ENCODE measurements around the gene SLC27A4.

The SLC27A4 gene

GRCh38 chr9:128298535-128299482 is 41.5 kb upstream of the SLC27A4 start:
- no peak overlapping the region for H3K4me3 ChIP-seq (replicated peaks; ENCODE audit: low read depth, low read length)
- TF ChIP-seq CTCF (IDR thresholded peaks at IDR 0.05; ENCODE audit: low read length, missing control alignments): no peak
- no peak for DNase-seq (ENCODE audit: low read depth)

- DNase-seq (ENCODE audit: low read depth): no peak
- TF ChIP-seq CTCF (IDR thresholded peaks at IDR 0.05; ENCODE audit: low read length, missing control alignments): no peak
- no peak overlapping the region for H3K4me3 ChIP-seq (replicated peaks; ENCODE audit: low read depth, low read length)
Observed at GRCh38 chr9:128304136-128304970, 36.0 kb upstream of the SLC27A4 start.

- no peak for DNase-seq (ENCODE audit: low read depth)
- H3K4me3 ChIP-seq (replicated peaks; ENCODE audit: low read depth, low read length): no peak overlapping the region
- no peak for TF ChIP-seq CTCF (IDR thresholded peaks at IDR 0.05; ENCODE audit: low read length, missing control alignments)
Observed at GRCh38 chr9:128304971-128305288, 35.4 kb upstream of the SLC27A4 start.

GRCh38 chr9:128309551-128309950 is 30.8 kb upstream of the SLC27A4 start:
- H3K4me3 ChIP-seq (replicated peaks; ENCODE audit: low read depth, low read length): no peak overlapping the region
- no peak for DNase-seq (ENCODE audit: low read depth)
- TF ChIP-seq CTCF (IDR thresholded peaks at IDR 0.05; ENCODE audit: low read length, missing control alignments): no peak

- H3K4me3 ChIP-seq (replicated peaks; ENCODE audit: low read depth, low read length): no peak overlapping the region
- no peak for DNase-seq (ENCODE audit: low read depth)
- TF ChIP-seq CTCF (IDR thresholded peaks at IDR 0.05; ENCODE audit: low read length, missing control alignments): no peak
Observed at GRCh38 chr9:128310461-128310860, 29.9 kb upstream of the SLC27A4 start.

- no peak for DNase-seq (ENCODE audit: low read depth)
- no peak for TF ChIP-seq CTCF (IDR thresholded peaks at IDR 0.05; ENCODE audit: low read length, missing control alignments)
- H3K4me3 ChIP-seq (replicated peaks; ENCODE audit: low read depth, low read length): no peak overlapping the region
Observed at GRCh38 chr9:128314697-128315096, 25.6 kb upstream of the SLC27A4 start.
